HG02884 (cell line): ENCODE measurements around the gene MRPL20.

Source experiments
- ATAC-seq: cut with Tn5 transposase; IDR thresholded peaks from one replicate; pipeline ENCODE4 v1.9.1; 2021; ENCODE audit warnings: mild to moderate bottlenecking, moderate library complexity; ENCODE audit not compliant: unreplicated experiment

The MRPL20 gene

DNA sequence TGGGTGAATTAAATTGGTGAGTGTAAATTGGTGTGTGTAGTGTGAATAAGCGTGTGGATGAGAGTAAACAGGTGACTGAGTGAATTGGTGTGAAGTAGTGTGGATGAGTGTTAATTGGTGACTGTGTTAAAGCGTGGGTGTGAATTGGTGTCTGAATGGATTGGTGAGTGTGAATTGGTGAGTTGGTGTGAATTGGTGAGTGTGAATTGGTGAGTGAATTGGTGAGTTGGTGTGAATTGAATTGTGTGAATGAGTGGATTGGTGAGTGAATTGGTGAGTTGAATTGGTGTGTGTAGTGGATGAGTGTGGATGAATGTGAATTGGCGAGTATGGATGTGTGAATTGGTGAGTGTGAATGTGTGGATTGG lies 40.4 kb downstream of the MRPL20 start:
- ATAC-seq, result no peak

DNA sequence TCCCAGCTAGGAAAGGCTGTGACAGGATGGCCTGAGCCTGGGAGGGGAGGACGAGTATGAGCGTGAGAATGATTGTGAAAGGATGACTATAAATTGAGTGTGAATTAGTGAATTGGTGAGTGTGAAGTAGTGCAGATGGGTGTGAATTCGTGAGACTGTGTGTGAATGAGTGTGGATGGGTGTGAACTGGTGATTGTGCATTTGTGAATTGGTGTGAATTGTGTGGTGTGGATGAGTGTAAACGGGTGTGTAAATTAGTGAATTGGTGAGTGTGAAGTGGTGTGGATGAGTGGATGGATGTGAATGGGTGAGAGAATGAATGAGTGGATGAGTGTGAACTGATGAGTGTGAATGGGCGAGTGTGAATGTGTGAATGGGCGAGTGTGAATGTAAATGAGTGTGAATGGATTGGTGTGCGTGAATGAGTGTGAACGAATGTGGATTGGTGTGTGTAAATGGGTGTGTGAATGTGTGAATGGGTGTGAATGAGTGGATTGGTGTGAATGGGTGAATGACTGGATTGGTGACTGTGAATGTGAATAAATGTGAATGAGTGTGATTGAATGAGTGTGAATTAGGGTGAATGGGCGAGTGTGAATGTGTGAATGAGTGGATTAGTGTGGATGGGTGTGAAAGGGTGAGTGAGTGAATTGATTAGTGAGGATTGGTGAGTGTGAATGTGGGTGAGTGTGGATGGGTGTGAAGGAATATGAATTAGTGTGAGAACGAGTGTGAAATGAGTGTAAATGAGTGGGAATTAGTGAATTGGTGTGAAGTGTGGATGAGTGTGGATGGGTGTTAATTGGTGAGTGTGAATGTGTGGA lies 41.0 kb downstream of the MRPL20 start:
- ATAC-seq, result no peak

DNA sequence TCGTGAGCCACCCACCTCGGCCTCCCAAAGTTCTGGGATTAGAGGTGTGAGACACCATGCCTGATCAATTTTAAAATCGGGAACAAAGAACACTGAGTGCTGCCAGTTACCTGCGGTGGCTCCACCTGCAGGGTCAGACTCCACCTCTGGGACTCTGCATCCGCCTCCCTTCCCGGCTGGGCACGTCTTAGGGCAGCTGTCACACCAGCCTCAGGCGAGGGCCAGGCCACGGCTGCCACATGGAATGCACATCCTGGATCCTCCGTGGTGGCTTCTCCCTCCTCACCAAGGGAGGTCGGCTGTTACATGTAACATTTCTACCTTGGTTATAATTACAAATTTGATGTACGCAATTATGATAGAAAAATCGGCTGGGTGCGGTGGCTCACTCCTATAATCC lies 42.8 kb downstream of the MRPL20 start:
- no peak for ATAC-seq

DNA sequence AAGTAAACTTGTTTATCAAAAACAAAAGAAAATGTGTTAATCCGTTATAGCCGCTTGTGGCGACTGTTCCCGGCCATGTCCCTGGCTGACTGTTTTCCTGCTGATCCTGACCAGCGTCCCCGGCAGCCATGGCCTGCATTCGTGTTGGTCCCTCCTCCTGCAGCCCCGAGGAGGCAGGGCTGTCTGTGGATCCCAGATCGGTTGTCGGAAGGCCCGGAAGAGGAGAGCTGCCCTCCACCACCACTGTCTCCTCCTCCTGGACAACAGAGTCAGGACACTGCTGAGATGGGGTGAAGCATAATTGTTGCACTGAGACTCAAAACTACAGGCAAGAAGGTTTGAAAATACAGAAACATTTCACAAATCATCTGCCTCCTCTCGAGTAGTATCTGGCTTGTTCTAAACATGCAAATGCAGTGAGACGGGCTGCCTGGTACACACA lies 45.1 kb downstream of the MRPL20 start:
- ATAC-seq, result no peak

DNA sequence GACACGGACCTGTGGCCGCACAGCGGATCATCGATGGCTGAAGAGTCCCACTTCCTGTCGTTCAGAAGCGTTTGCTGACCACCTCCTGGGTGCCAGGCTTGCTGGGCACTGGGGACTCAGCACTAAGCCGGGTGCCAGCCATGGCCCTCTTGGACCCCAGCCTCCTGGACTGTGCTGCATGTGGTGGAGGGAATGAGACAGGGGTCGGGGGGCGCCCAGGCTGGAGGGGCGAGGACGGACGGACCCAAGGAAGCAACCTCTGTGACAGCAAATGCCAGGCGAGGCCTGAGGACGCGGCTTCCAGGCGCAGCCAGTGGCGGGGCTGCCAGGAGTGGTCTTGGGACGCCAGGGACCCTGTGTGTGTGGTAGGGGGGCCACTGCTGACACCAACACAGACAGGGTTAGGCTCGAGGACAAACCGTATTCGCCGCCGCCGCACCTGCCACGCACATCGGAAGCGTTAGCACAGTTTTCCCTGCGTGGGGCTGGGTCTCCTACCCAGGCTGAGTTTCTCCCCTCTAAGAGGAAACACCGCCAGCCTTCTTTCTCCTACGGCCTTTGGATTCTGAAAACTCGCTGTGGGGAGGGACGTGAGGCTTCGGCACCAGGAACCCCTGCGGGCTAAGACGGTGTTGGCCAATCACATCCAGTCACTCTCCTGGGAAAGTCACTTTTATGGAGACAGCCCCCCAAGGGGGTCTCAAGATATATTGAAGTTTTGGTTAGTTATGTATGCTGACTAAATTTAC lies 45.7 kb downstream of the MRPL20 start:
- ATAC-seq, result no peak

DNA sequence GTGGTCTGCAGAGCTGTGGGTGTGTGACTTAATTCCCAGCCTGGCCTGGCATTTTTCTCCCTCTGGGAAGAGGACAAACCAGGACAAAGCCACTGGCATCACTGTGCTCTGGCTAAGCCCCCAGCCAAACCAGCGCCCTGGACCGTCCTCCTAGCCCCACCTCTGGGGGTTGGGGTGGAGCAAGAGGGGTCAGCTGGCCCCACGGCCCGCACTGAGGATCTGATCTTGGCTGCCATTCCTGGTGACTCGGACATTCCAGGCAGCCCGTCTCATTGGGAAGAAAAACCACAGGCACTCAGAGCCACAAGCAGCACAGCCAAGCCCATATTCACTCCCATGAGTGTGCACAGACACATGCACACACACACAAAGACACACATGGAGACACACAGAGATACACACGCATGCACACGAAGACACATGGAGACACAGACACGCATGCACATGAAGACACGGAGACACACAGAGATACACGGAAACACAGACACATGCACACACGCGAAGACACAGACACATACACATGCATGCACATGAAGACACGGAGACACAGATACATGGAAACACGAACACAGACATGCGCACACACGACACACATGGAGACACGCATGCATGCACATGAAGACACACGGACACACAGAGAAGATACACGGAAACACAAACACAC lies 46.5 kb downstream of the MRPL20 start:
- ATAC-seq, result no peak

DNA sequence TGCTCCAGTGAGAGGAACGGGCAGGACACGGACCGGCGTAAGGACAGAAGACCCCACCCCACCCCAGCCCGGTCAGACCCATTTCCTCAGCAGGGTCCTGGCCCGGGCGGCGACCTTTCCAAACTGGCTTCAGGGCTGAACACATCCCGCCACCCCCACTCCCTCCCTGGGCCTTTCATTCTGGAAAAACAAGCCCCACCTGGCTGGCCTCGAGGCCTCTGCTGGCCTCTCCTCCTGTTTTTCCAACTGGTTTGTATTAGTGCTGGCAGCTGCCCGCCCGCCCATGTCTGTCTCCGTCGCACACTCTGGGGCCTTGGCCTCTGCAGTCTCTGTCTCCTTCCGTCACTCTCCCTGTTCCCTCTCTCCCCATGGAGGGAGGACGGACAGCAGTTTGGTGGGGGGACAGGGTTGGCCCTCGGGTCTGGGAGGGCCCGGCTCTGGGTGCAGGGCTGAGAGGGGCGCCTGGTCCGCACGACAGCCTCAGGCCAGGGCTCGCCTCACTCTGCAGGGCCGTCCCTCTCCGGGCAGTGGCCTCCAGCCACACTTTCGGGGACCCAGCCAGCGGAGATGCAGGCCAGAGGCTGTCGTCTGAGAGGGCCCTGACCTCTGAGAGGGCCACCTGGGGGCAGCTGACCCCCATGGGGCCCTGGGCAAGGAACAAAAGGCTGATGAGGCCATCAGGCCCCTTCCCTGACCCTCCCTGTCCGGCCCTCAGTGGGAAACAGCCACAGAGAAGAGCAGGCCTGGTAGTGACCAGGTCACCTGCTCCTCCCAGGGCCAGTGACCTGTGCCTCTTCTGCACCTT lies 47.2 kb downstream of the MRPL20 start:
- ATAC-seq, result no peak

DNA sequence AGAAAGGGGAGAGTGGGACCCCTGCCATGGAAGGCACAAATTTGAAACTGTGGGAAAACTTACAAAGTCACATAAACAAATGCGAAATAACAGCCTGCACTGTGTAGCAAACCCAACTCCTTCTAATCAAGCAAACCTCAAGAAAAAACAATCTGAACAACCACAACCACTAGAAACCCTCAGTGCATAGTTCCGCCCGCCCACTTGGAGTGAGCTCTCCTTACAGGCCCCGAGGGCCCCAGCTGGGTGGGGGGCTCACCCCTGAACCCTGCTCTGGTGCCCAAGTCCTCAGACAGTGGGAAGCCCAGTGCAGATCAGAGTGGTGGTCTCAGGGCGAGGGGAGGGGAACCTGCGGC lies 47.8 kb downstream of the MRPL20 start:
- no peak for ATAC-seq

DNA sequence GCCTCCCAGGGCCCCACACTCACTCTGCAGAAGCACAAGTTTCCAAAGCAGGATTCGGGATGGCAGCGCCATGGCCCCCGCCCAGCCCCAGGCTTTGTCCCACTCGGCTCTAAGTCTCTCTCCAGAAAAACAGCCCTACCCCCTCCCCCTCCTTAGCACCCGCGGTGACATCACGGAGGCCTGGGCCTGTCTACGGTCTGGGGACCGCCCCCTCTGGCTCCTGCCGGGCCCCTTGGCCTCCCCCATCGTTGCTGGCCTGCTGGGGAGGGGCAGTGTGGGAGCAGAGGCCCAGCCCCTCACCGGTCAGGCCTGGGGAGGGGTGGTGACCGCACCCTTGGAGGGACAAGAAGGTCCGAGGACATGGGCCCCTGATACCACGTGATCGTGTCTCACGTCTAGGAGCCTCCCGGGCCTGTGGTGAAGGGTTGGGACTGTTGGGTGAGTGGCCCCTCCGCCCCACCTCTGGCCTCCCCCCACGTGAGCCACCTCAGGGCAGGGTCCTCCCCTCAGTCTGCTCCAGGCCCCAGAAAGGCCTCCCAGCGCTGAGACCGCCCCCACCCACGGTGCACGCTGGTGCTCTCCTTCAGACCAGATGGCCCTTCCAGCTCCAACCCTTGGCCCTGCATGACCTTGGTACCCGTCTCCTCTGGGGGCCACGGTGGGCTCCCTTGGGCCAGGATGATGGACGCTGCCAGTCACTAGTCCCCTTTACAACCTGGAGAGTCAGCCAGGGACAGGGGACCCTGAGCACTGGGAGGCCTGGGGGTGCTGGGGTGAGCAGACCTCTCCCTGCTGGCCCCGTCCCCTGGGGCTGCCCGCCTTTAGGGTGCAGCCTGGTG lies 48.4 kb downstream of the MRPL20 start, which contains the start of gene MXRA8:
Gene MXRA8, minus strand, starts transcription at position 123 of the 839 bp plus-strand sequence. Its CDS starts 51 bp downstream, at position 72.
- ATAC-seq, result no peak

DNA sequence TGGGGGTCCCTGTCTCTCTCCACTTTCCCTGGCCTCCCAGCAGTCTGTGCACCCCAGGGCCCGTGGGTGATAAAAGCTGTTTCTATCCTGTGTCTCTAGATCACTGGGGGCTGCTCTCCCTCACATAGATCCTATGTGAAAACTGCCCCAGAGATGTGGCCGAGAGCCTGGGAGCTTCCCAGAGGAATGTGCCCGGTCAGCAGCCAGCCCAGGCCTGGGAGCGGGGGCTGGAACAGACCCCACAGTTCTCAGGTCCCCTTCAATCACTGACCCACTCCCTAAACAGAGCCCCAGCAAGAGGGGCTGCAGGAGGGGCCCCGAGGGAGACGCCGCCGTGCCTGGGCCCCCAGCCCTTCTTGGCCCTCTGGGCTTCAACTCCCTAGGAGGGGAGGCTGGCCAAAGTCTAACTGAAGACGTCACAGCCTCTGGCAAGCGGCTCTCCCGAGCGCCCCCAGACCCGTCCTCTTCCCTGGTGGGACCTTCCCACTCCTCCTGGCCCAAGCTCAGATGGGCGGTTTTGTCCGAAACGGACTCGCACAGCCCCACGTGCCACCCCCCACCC lies 49.1 kb downstream of the MRPL20 start:
- ATAC-seq, result no peak

DNA sequence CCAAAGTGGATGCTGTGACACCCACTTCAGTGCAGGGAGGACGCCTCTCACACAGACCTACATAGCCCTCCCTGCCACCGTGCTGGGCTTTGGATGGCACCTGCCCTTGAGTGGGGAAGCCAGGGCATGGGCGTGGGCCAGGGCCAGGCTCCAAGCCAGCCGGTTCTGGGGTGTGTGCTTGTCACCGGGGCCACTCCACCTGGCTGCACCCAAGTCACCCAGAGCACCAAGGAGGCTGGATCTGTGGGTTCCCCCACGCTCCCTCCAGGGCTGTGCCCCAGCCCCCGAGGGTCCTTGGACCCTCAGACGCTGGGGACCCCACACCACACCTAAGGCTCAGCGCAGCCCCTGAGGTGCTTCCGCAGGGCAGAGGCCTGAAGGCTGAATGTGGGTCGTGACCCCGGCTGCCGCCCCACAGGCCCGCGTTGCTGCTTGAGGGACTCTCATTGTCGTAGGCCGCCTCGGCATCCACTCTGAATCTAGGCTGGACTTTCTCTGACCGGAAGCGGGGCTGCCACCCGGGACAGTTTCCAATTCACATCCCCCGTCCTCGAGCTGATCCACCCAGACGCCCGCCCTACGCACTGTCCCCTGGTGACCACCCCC lies 50.2 kb downstream of the MRPL20 start:
- no peak for ATAC-seq

DNA sequence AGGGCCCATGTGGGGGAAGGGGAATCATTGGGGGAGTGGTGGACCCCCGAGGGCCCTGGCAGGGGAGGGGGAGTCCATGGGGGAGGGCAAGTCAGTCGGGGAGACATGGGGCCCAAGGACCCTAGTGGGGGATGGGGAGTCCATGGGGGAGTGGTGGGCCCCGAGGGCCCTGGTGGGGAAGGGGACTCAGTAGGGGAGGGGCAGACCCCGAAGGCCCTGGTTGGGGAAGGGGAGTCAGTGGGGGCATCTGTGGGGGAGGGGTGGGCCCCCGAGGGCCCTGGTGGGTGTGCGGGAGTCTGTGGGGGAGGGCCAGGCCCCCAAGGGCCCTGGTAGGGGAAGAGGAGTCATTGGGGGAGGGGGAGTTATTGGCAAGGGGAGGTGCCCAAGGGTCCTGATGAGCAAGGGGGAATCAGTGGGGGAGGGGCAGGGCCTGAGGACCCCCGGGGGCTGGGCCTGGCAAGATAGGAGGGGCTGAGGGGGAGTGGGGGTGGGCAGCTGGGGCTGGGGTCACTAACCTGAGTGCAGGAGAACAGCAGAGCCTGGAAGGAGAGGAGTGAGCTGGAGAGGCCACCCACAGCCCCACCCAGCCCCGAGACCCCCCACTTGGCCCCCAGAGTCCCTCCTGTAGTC lies 50.8 kb downstream of the MRPL20 start:
- ATAC-seq, result no peak

DNA sequence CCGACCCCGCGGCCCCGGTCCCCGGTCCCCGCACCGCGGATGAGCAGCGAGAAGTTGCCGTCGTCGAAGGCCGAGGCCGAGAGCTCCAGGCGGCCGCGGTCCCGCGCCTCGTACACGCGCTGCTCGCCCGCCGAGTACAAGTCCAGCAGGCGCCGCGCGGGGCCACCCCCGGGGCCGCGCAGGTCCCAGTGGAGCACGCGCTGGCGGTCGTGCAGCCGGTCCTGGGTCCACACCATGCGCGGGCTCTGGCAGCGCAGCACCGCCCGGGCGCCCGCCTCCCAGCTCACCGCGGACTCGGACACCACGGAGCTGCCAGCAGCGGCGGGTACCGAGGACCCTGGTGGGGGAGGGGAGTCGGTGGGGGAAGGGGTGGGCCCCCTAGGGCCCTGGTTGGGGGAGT lies 51.7 kb downstream of the MRPL20 start:
- ATAC-seq, result no peak

DNA sequence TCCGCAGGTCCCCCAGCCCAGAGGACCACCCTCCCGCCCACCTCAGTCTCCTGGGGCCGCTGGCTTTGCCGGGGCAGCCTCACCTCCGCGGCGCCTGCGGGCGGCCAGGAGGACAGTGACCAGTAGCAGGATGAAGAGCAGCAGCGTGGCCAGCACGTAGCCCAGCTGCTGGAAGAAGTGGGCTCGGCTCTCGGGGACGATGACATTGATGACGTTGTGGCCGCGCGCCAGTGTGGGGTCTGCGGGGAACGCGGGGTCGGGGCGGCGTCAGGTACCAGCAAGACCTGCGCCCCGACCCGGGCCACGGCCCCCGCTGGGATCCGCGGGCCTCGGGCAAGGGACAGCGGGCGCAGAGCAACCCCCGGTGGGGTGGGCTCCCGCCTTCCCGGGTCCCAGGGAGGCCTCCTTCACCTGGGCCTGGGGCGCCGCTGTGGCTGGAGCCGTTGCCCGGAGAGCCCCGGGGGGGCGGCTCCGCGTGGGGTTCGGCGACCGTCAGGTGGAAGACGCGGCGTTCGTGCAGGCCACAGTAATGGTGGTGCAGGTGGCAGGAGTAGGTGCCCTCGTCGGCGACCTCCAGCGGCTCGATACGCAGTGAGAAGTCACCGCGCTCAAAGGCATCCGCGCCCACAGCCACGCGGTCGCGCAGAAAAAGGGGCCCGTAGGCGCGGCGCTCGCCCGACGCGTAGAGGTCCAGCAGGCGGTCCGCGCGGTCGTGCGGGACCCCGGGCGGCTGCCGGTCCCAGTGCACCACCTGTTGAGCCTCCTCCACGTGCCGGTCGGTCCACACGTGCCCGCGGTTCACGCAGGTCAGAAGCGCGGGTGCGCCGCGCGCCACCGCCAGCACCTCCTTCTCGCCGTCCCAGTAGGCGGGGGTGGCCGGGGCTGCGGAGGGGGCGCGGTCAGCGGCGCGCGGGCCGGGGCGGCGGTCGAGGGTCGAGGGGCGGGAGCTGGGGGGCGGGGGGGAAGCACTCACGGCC lies 52.5 kb downstream of the MRPL20 start:
- no peak for ATAC-seq

DNA sequence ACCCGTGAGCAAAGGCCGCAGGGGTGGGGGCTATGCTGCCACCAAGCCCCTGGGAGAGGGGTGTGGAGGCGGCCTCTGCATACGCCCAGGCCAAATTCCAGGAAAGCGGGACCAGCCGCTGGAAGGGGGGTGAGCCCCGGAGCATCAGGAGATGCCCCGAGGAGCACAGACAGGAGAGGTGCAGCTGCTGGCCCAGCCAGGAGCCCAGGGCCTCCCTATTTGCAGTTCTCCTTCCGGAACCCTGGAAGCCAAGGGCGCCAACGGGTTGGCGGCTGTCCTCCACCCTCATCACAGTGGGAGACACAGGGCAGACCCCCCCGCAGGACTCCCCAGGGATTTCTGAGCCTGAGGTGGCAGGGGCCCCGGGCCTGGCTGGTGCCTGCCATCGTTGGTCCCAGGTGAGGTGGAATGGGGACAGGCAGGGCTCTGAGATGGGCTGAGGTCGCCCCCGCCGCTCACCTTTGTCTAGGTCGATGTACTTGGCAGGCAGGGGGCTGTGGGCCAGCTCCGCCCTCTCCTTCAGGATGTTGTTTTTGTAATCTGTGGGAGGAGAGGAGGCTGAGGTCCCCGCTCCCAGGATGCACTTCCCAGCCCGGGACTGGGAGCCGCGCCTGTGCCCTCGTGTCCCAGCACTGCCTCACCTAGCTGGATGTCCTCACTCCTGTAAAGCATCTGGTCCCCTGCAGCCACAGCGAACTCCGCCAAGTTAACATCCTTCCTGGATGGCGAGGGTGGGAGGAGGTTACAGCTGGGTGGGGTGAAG lies 53.5 kb downstream of the MRPL20 start:
- no peak for ATAC-seq

DNA sequence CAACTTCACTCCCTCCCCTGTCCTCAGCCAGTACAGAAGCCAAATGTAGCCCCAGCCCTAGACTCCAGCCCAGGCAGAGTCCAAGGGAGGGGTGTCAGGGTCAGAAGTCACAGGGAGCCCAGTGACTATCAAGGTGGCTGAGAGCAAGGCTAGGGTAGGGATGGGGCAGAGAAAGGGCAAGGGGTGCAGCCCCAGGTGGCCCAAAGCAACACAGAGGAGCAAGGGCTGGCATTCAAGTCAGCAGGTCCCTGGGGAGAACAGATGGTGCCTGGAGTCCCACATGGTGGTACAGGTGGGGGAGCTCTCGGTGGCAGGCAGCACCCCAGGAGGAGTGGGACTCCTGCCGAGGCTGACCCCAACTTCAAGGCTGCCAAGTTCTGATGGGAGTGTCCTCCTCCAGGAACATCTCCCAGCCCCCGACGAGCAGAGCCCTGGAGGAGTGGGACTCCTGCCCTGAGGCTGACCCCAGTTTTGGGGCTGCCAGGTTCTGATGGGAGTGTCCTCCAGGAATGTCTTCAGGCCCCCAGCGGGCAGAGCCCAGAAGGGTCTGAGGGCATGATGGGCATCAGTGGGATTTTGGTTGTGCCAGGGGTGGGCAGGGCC lies 54.2 kb downstream of the MRPL20 start:
- no peak for ATAC-seq
